Activated CD8-positive, alpha-beta T cell treated with anti-CD3 and anti-CD28 coated beads for 36 hours (primary cell): ENCODE data around the gene PRRG1. TPM values are rescaled to one million over a fixed set of nuclear protein-coding genes. Genes with fewer than 3 reads are reported as not detected.

ENCODE experiments used
- ATAC-seq: fragments of 200-7000 bp; cut with Tn5 transposase; one replicate; pipeline ENCODE4 v1.10.0; 2021; ENCODE audit warnings: mild to moderate bottlenecking, moderate library complexity
- CTCF ChIA-PET: fragments of 350-600 bp; sonication (Branson Sonifier 250); formaldehyde crosslinking; loops from one replicate; lab custom pipeline; 2021; ENCODE audit warnings: antibody characterized with exemption; lab: Charles Lee
- POLR2A ChIA-PET: fragments of 350-600 bp; sonication (Branson Sonifier 250); formaldehyde crosslinking; loops from one replicate; lab custom pipeline; 2021; ENCODE audit warnings: antibody characterized with exemption; lab: Charles Lee
- DNase-seq: peaks from one replicate; pipeline ENCODE4 v3.0.0-alpha.2; 2020
- H3K27ac Mint-ChIP-seq: one replicate; pipeline ENCODE4 v1.8.0; 2021; ENCODE audit warnings: mild to moderate bottlenecking, mixed read lengths
- H3K27me3 Mint-ChIP-seq: one replicate; pipeline ENCODE4 v1.8.0; 2021; ENCODE audit warnings: mixed read lengths
- H3K36me3 Mint-ChIP-seq: one replicate; pipeline ENCODE4 v1.8.0; 2021; ENCODE audit warnings: low read depth, mixed read lengths
- H3K4me1 Mint-ChIP-seq: one replicate; pipeline ENCODE4 v1.8.0; 2021; ENCODE audit warnings: low read depth, mixed read lengths
- H3K4me3 Mint-ChIP-seq: one replicate; pipeline ENCODE4 v1.8.0; 2021; ENCODE audit warnings: mild to moderate bottlenecking, moderate library complexity, mixed read lengths
- H3K9me3 Mint-ChIP-seq: one replicate; pipeline ENCODE4 v1.8.0; 2021; ENCODE audit warnings: mixed read lengths
- intact Hi-C: fragments of 100-400 bp; cut with micrococcal nuclease; formaldehyde crosslinking; loops from one replicate; pipeline ENCODE4 v1.10.0; 2022
- total RNA-seq, 2 experiments: library from RNA; stranded (reverse); gene quantifications; one replicate each; pipeline ENCODE4 v1.2.3, GENCODE V29; 2021
- TF ChIP-seq, protein P1 (sequence below): fragments of 200-600 bp; IDR thresholded peaks from one replicate; pipeline ENCODE4 v1.8.0; 2022; ENCODE audit warnings: antibody characterized with exemption, mild to moderate bottlenecking

PRRG1 gene
- total RNA-seq, 2 experiments from 2014 or later = not detected

DNA sequence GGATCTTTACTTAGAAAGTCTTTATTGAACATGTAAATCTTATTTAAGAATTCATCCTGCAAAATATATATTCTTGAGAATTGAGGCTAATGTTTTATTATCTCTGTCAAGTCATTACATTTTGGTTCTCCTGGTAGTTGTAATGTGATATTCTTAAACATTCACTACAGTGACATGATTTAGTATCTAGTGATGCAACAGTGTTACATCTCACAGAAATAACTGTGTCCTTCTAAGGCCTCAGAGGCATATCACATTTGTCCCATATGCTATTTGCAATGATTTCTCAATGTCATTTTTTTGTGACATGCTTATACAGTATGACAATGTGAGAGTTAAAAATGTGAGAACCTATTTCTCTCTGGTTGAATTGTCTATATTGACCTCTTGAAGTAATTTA lies 34.1 kb downstream of the PRRG1 start:
- ATAC-seq (no peak), DNase-seq (no peak)
- Mint-ChIP-seq H3K9me3 (no peaks in the 10 kb centered on the region), H3K27ac (no peak overlapping the region), H3K27me3 (no peaks in the 10 kb centered on the region), H3K4me3 (no peak overlapping the region), H3K4me1 (no peaks in the 10 kb centered on the region), H3K36me3 (no peaks in the 10 kb centered on the region)
- TF ChIP-seq, protein P1, sequence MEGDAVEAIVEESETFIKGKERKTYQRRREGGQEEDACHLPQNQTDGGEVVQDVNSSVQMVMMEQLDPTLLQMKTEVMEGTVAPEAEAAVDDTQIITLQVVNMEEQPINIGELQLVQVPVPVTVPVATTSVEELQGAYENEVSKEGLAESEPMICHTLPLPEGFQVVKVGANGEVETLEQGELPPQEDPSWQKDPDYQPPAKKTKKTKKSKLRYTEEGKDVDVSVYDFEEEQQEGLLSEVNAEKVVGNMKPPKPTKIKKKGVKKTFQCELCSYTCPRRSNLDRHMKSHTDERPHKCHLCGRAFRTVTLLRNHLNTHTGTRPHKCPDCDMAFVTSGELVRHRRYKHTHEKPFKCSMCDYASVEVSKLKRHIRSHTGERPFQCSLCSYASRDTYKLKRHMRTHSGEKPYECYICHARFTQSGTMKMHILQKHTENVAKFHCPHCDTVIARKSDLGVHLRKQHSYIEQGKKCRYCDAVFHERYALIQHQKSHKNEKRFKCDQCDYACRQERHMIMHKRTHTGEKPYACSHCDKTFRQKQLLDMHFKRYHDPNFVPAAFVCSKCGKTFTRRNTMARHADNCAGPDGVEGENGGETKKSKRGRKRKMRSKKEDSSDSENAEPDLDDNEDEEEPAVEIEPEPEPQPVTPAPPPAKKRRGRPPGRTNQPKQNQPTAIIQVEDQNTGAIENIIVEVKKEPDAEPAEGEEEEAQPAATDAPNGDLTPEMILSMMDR = no peak
- ChIA-PET CTCF (no interaction called here), POLR2A (no interaction called here)
- intact Hi-C loops = no loop called here

DNA sequence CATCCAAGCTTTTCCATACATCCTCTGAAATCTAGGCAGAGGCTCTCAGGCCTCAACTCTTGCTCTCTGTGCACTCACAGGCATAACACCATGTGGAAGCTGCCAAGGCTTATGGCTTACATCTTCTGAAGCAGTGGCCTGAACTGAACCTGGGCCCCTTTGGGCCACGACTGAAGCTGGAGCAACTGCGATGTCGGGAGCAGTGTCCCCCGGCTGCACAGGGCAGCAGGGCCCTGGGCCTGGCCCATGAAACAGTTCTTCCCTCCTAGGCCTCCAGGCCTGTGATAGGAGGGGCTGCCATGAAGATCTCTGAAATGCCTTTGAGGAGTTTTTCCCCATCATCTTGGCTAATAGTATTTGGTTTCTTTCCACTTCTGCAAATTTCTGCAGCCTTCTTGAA lies 39.2 kb downstream of the PRRG1 start:
- Mint-ChIP-seq H3K4me3 (no peak overlapping the region), H3K4me1 (no peaks in the 10 kb centered on the region), H3K27ac (no peak overlapping the region), H3K27me3 (no peaks in the 10 kb centered on the region), H3K36me3 (no peaks in the 10 kb centered on the region), H3K9me3 (no peaks in the 10 kb centered on the region)
- ChIA-PET POLR2A (no interaction called here), CTCF (no interaction called here)
- intact Hi-C loops = no loop called here
- TF ChIP-seq, protein P1 = no peak
- DNase-seq = no peak
- no peak for ATAC-seq

DNA sequence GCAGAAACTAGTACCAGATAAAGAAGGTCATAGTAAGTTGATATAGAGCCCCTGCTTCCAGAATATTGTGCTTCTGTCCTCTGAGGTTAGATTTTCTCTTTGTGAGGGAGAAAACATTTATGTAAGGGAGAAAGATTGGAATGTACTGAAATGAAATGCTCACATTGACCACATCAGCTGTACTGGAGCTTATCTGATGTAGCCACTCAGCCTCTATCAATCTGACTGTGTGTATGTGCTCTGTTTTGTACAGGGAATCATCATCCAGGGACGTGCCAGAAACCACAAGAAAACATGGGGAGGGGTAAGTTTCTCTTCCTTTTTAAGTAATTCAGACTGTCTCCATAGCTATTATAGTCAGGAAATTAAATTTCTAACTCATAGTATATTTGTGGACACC lies 56.8 kb downstream of the PRRG1 start:
- no peak for ATAC-seq
- H3K27me3 Mint-ChIP-seq = no peaks in the 10 kb centered on the region

DNA sequence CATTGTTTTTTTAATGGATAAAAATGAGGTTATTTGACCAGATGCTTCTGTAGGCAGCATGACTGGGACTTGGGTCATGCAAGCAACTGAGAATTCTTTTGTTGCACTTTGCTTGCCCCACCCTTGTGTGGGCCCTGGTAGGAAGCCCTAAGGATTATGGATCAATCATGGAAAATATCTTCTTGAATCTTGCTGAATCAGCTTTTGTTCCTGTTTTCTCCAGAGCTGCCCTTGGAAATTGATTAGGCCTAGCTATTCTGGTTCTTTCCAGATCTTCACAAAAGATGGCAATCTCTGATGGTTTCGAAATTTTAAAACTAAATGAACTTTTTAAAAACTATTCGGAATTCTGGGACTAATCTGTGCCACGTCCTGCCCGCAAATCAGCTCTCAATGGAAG lies 58.6 kb downstream of the PRRG1 start:
- no peaks in the 10 kb centered on the region for H3K27me3 Mint-ChIP-seq

More for the DNA sequence above, 56.8 kb downstream of the PRRG1 start:
- no peak for DNase-seq
- TF ChIP-seq, protein P1 = no peak
- Mint-ChIP-seq H3K4me3 (no peak overlapping the region), H3K36me3 (no peaks in the 10 kb centered on the region), H3K9me3 (no peaks in the 10 kb centered on the region), H3K4me1 (no peaks in the 10 kb centered on the region), H3K27ac (no peak overlapping the region)
- ChIA-PET POLR2A (no interaction called here), CTCF (no interaction called here)
- intact Hi-C loops = no loop called here

DNA sequence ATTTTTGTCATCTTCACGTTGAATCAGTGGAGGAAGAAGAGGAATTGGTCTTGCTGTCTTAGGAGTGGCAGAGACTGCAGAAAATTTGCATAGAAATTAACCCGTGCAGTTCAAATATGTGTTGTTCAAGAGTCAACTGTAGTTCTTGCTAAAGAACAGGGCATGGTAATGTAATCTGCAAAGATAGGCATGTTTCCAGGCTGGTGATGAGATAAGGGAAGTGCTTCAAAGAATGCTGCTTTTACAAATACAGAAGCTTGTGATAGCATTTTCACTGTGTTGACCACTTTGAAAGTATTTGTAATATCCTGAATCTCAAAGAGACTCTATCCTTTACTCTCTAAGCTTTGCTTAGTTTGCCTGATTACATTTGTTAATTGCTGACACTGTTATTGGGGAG lies 60.1 kb downstream of the PRRG1 start:
- H3K36me3 Mint-ChIP-seq = no peaks in the 10 kb centered on the region
- ChIA-PET CTCF (no interaction called here), POLR2A (no interaction called here)
- no peak overlapping the region for H3K4me3 Mint-ChIP-seq
- intact Hi-C loops = no loop called here
- H3K27ac Mint-ChIP-seq = no peak overlapping the region
- no peaks in the 10 kb centered on the region for H3K4me1 Mint-ChIP-seq
- H3K27me3 Mint-ChIP-seq = no peaks in the 10 kb centered on the region
- no peaks in the 10 kb centered on the region for H3K9me3 Mint-ChIP-seq
- TF ChIP-seq, protein P1 = no peak
- ATAC-seq = no peak
- no peak for DNase-seq

More for the DNA sequence above, 58.6 kb downstream of the PRRG1 start:
- TF ChIP-seq, protein P1 = no peak
- ChIA-PET POLR2A (no interaction called here), CTCF (no interaction called here)
- Mint-ChIP-seq H3K9me3 (no peaks in the 10 kb centered on the region), H3K36me3 (no peaks in the 10 kb centered on the region), H3K4me3 (no peak overlapping the region), H3K4me1 (no peaks in the 10 kb centered on the region), H3K27ac (no peak overlapping the region)
- no peak for ATAC-seq
- intact Hi-C loops = no loop called here
- no peak for DNase-seq
